Nephron (organoid): ENCODE results near the gene ITGA8.

Experiments used
- H3K27ac Mint-ChIP-seq, 3 experiments: 2 replicates each; pipeline ENCODE4 v1.8.0; 2020; ENCODE audit warnings: mixed read lengths in 3 of 3, mild to moderate bottlenecking in 2 of 3, moderate library complexity in 1 of 3
- H3K27me3 Mint-ChIP-seq: 2 replicates; pipeline ENCODE4 v1.8.0; 2021; ENCODE audit warnings: low read depth, mild to moderate bottlenecking, moderate library complexity, mixed read lengths
- H3K36me3 Mint-ChIP-seq: 2 replicates; pipeline ENCODE4 v1.8.0; 2020; ENCODE audit warnings: low read depth, mixed read lengths
- H3K4me1 Mint-ChIP-seq: 2 replicates; pipeline ENCODE4 v1.8.0; 2020; ENCODE audit warnings: mixed read lengths
- H3K4me3 Mint-ChIP-seq, 3 experiments: 2 replicates each; pipeline ENCODE4 v1.8.0; 2020; ENCODE audit warnings: mild to moderate bottlenecking in 3 of 3, mixed read lengths in 3 of 3, moderate library complexity in 2 of 3
- H3K9me3 Mint-ChIP-seq: 2 replicates; pipeline ENCODE4 v1.8.0; 2020; ENCODE audit warnings: mixed read lengths
- CTCF ChIP-seq, 3 experiments: fragments of 200-600 bp; sonication (generic); IDR thresholded peaks; one replicate each; pipeline ENCODE4 v1.5.0; 2021; ENCODE audit warnings: antibody characterized with exemption in 3 of 3; ENCODE audit not compliant: unreplicated experiment in 3 of 3

Gene ITGA8

GRCh38 chr10:15572531-15573045 lies 147.1 kb downstream of the ITGA8 start:
- TF ChIP-seq CTCF (IDR thresholded peaks at IDR 0.05; ENCODE audit: unreplicated experiment in 3 of 3): no peak
- H3K4me3 Mint-ChIP-seq: no peak overlapping the region
- H3K9me3 Mint-ChIP-seq: no peaks in the 10 kb centered on the region
- H3K27ac Mint-ChIP-seq: peak overlapping the region in 1 of 3 experiments; percentile 31
- peaks cover 22% of the 10 kb centered on the region for H3K4me1 Mint-ChIP-seq
- H3K36me3 Mint-ChIP-seq: peaks cover 12% of the 10 kb centered on the region
- no peaks in the 10 kb centered on the region for H3K27me3 Mint-ChIP-seq

GRCh38 chr10:15571575-15571974 lies 148.1 kb downstream of the ITGA8 start:
- peaks cover 22% of the 10 kb centered on the region for H3K4me1 Mint-ChIP-seq
- H3K4me3 Mint-ChIP-seq: no peak overlapping the region
- TF ChIP-seq CTCF (IDR thresholded peaks at IDR 0.05; ENCODE audit: unreplicated experiment in 3 of 3): no peak
- no peaks in the 10 kb centered on the region for H3K9me3 Mint-ChIP-seq
- peaks cover 4% of the 10 kb centered on the region for H3K27me3 Mint-ChIP-seq
- H3K27ac Mint-ChIP-seq: peak overlapping the region; percentile 17 to 86 (median 77)
- peaks cover 9% of the 10 kb centered on the region for H3K36me3 Mint-ChIP-seq

- peaks cover 27% of the 10 kb centered on the region for H3K4me1 Mint-ChIP-seq
- H3K27me3 Mint-ChIP-seq: peaks cover 4% of the 10 kb centered on the region
- H3K36me3 Mint-ChIP-seq: peaks cover 14% of the 10 kb centered on the region
- H3K27ac Mint-ChIP-seq: peak overlapping the region in 2 of 3 experiments; percentile 77 to 86
- no peaks in the 10 kb centered on the region for H3K9me3 Mint-ChIP-seq
- H3K4me3 Mint-ChIP-seq: no peak overlapping the region
- TF ChIP-seq CTCF (IDR thresholded peaks at IDR 0.05; ENCODE audit: unreplicated experiment in 3 of 3): no peak
Measured at GRCh38 chr10:15570738-15571339, 148.9 kb downstream of the ITGA8 start.

- Mint-ChIP-seq H3K36me3 (peaks cover 22% of the 10 kb centered on the region), H3K27ac (no peak overlapping the region), H3K27me3 (peaks cover 4% of the 10 kb centered on the region), H3K9me3 (no peaks in the 10 kb centered on the region), H3K4me3 (no peak overlapping the region), H3K4me1 (peaks cover 28% of the 10 kb centered on the region)
- no peak for TF ChIP-seq CTCF (IDR thresholded peaks at IDR 0.05; ENCODE audit: unreplicated experiment in 3 of 3)
Measured at GRCh38 chr10:15567952-15568351, 151.8 kb downstream of the ITGA8 start.

- Mint-ChIP-seq H3K27me3 (peaks cover 4% of the 10 kb centered on the region), H3K4me1 (peaks cover 13% of the 10 kb centered on the region), H3K36me3 (peaks cover 37% of the 10 kb centered on the region), H3K27ac (peak overlapping the region in 1 of 3 experiments; percentile 52), H3K4me3 (no peak overlapping the region), H3K9me3 (no peaks in the 10 kb centered on the region)
- no peak for TF ChIP-seq CTCF (IDR thresholded peaks at IDR 0.05; ENCODE audit: unreplicated experiment in 3 of 3)
Measured at GRCh38 chr10:15563246-15563645, 156.5 kb downstream of the ITGA8 start.

GRCh38 chr10:15562578-15562977 lies 157.1 kb downstream of the ITGA8 start:
- Mint-ChIP-seq H3K27me3 (peaks cover 4% of the 10 kb centered on the region), H3K27ac (no peak overlapping the region), H3K4me1 (peaks cover 16% of the 10 kb centered on the region), H3K4me3 (no peak overlapping the region), H3K9me3 (no peaks in the 10 kb centered on the region), H3K36me3 (peaks cover 39% of the 10 kb centered on the region)
- TF ChIP-seq CTCF (IDR thresholded peaks at IDR 0.05; ENCODE audit: unreplicated experiment in 3 of 3): no peak
